ENCODE results near the gene TMIGD1.

DNA sequence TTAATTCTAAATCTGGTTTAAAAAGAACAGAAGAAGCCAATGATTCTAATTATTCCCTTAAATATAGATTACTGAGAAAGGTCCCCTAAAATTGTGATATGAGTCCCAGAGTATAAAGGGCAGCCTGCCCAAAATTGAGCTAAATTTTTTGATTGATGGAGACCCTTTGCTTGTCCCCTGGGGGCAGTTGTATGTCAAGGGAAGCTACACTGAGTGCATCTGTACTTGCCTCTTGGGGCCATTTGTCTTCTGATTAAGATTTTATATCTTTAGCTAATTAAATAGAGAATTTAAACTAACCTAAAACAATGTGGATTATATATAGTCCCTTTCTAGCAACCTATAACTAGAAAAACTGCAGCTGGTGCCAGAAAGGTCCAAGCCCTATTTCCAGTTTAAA is 54.7 kb downstream of the TMIGD1 start:
- TF ChIP-seq, protein P1, sequence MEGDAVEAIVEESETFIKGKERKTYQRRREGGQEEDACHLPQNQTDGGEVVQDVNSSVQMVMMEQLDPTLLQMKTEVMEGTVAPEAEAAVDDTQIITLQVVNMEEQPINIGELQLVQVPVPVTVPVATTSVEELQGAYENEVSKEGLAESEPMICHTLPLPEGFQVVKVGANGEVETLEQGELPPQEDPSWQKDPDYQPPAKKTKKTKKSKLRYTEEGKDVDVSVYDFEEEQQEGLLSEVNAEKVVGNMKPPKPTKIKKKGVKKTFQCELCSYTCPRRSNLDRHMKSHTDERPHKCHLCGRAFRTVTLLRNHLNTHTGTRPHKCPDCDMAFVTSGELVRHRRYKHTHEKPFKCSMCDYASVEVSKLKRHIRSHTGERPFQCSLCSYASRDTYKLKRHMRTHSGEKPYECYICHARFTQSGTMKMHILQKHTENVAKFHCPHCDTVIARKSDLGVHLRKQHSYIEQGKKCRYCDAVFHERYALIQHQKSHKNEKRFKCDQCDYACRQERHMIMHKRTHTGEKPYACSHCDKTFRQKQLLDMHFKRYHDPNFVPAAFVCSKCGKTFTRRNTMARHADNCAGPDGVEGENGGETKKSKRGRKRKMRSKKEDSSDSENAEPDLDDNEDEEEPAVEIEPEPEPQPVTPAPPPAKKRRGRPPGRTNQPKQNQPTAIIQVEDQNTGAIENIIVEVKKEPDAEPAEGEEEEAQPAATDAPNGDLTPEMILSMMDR (IDR thresholded peaks at IDR 0.05), result no peak
- TF ChIP-seq POLR2A (IDR thresholded peaks at IDR 0.05), result no peak

All from lower leg skin (tissue), 3 donors.